NCI-H1092 (cell line): Measurements from ENCODE around the gene KIAA1217.

Experiments
- DNase-seq: peaks from one replicate; lab custom pipeline; 2025; lab: John Stamatoyannopoulos, UW

Gene KIAA1217

GRCh38 chr10:24247841-24248240 is 38.9 kb downstream of the KIAA1217 start:
- DNase-seq = no peak

- DNase-seq = no peak
Measured at GRCh38 chr10:24249829-24250415, 41.0 kb downstream of the KIAA1217 start.

GRCh38 chr10:24251547-24251946 is 42.6 kb downstream of the KIAA1217 start:
- no peak for DNase-seq

GRCh38 chr10:24254180-24254579 is 45.2 kb downstream of the KIAA1217 start:
- no peak for DNase-seq

- no peak for DNase-seq
Measured at GRCh38 chr10:24255115-24255880, 46.4 kb downstream of the KIAA1217 start.

GRCh38 chr10:24255881-24256311 is 47.0 kb downstream of the KIAA1217 start:
- no peak for DNase-seq

- DNase-seq = no peak
Measured at GRCh38 chr10:24256619-24257107, 47.7 kb downstream of the KIAA1217 start.

GRCh38 chr10:24257588-24257987 is 48.6 kb downstream of the KIAA1217 start:
- DNase-seq = no peak

- DNase-seq = no peak
Measured at GRCh38 chr10:24259365-24260130, 50.6 kb downstream of the KIAA1217 start.

GRCh38 chr10:24261627-24262026 is 52.7 kb downstream of the KIAA1217 start:
- no peak for DNase-seq

GRCh38 chr10:24262929-24263590 is 54.1 kb downstream of the KIAA1217 start:
- DNase-seq = no peak

- no peak for DNase-seq
Measured at GRCh38 chr10:24269476-24269875, 60.5 kb downstream of the KIAA1217 start.

GRCh38 chr10:24272374-24272773 is 63.4 kb downstream of the KIAA1217 start:
- DNase-seq = no peak

GRCh38 chr10:24277277-24277676 is 68.3 kb downstream of the KIAA1217 start:
- DNase-seq = no peak

GRCh38 chr10:24277771-24278170 is 68.8 kb downstream of the KIAA1217 start:
- DNase-seq = no peak

- DNase-seq = no peak
Measured at GRCh38 chr10:24278176-24278889, 69.4 kb downstream of the KIAA1217 start.

GRCh38 chr10:24279166-24279565 is 70.2 kb downstream of the KIAA1217 start:
- DNase-seq = no peak

GRCh38 chr10:24287559-24288195 is 78.7 kb downstream of the KIAA1217 start:
- no peak for DNase-seq

GRCh38 chr10:24288581-24288980 is 79.6 kb downstream of the KIAA1217 start:
- DNase-seq = no peak

GRCh38 chr10:24289235-24289634 is 80.3 kb downstream of the KIAA1217 start:
- DNase-seq = no peak
